ENCODE measurements around the gene RASIP1.

The RASIP1 gene

DNA sequence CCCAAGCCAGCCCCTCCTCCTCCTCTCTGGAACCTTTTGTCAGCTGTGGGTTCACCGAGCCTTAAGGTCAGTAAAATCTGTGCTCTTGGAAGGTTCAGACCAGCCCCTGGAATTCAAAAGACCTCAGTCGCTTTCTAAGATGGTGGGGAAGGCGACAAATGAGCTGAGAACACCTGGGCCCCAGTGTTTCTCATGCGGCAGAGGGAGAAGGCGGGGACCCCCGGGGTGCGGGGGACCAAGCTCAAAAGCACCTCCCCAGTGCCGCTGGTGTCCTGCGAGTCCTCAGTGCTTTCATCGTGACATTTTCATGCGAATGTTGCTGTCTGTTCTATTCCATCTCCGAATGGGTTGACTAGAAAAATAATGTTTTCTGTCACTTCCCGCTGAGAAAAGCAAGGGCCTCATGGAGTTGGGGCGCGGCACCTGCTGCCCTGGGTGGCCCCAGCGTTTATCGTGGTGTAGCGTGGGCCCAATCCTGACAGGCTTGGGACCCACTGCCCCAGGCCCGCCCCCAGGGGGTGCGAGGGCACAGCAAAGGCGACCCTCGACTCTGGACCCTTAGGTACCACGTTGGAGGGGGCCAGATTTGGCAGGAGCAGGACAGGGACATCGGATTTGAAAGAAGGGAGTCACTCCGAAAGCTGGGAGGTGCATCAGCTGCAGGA is 66.8 kb downstream of the RASIP1 start:
- no peak for DNase-seq (ENCODE audit: low spot score)

DNA sequence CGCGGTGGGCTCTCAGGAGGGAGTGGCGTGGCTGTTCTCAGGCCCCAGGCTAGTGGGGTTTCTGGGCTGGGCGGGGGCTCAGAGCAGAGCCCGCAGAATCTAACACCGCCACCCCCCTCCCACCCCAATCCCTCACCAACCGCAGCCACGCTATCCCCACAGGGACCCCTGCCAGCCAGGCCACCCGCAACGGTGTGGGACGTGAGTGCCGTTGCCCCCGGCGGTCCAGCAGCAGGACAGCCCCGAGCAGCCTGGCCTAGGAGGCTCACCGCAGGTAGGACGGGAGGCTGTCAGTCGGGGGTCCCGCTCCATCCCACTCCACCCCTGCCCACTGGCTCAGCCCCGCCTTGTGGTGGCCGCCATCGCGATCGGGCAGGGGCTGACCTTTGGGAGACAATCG is 67.4 kb downstream of the RASIP1 start, which contains the start of gene NTN5:
Gene NTN5, minus strand, starts transcription at position 24 of the 400 bp plus-strand sequence. CDS start 2,031 bp downstream, outside the sequence.
- DNase-seq (ENCODE audit: low spot score), result no peak

DNA sequence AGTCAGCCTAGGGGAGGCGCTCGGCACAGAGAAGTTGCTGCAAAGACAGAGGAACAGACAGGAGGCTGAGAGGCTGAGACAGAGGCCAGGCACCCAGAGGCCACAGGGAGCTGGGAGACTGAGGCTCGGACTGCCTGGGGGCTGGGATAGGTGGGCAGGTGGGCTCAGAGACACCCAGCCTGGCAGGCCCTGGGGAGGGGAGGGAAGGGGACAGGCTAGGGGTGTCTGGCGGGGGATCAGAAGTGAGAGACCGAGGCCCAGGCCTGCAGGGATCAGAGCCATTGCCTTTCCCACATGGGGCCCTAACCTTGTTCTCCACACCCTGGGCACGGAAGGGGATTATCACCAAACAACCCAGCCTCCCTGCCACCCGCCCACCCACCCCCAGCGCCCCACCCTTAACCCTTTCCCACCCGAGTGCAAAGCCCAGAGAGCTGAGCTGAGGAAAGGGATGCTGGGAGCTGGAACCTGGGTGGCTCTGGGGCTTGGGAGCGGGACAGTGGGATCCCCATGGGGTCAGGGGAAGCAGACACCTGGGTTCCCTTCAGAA is 68.9 kb downstream of the RASIP1 start:
- no peak for DNase-seq (ENCODE audit: low spot score)

DNA sequence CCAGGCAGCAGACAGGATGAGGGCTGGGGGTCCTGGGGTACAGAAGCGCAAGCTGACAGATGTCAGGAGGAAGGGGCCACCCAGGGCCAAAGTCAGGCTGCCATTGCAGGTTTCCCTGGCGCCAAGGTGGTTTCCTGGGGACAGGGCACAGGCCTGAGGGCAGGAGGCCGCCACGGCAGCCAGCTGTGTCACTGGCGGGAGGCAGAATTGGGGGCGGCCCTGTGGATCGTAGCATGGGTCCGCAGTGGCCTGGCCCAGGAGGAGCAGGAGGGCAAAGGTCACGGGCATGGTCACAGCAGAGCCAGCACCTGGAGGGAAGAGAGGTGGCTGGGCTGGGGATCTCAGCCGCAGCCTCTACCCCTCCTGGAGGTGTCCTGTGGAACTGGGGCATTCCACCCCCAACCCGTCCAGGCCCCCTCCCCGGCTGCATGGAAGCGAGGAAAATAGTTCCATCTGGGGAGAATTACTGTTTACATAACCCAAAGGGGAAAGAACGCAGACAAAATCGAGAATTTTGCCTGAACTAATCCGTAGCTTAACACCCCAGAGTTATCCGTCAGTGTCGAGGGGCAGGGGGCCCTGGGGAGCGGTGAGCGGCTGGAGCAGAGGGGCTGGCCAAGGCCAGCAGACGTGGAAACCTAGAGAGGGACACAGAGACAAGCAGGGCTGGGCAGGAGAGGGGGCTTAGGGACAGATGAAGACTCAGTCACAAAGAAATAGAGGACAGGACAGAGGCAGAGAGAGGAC is 69.5 kb downstream of the RASIP1 start:
- no peak for DNase-seq (ENCODE audit: low spot score)

Data from cerebellar cortex (tissue), 1 donor.